ENCODE results near the gene PLXNA4.

DNA sequence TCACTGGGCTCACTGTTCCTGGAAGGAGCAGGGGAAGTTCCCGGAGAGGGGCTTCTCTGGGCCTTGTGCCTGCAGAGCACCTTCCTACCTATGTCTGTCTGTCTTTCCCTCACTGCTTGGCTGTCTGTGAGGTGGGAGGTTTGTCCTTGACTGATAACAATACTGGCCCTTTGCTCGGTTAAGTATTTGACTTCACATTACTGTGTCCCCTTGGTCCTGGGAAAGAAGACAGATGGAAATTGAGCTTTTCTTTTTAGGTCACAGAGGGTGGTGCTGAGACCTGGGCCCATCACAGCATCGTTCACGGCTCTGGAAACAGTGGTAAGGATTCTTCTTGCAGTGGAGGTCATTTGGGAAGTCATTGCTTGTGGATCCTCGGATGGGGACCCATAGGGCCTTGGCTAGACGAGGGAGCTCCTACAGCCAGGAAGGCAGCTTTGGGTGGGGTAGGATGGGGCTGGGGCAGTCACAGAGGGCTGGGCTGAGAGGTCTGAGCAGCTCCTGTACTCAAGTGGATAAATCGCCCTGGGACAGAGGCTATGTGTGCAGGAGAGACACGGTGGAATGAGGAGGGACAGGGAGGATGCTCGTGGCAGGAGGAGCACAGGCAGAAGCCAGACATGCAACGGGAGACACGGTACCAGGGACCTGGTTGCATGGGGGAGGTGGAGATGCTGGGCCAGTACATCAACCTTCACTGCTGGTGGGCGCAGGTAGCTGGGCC lies 450.2 kb downstream of the PLXNA4 start:
- TF ChIP-seq, protein P1, sequence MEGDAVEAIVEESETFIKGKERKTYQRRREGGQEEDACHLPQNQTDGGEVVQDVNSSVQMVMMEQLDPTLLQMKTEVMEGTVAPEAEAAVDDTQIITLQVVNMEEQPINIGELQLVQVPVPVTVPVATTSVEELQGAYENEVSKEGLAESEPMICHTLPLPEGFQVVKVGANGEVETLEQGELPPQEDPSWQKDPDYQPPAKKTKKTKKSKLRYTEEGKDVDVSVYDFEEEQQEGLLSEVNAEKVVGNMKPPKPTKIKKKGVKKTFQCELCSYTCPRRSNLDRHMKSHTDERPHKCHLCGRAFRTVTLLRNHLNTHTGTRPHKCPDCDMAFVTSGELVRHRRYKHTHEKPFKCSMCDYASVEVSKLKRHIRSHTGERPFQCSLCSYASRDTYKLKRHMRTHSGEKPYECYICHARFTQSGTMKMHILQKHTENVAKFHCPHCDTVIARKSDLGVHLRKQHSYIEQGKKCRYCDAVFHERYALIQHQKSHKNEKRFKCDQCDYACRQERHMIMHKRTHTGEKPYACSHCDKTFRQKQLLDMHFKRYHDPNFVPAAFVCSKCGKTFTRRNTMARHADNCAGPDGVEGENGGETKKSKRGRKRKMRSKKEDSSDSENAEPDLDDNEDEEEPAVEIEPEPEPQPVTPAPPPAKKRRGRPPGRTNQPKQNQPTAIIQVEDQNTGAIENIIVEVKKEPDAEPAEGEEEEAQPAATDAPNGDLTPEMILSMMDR (IDR thresholded peaks at IDR 0.05) = no peak
- no peak for TF ChIP-seq POLR2A (IDR thresholded peaks at IDR 0.05)
